ENCODE data around the gene RSPH1. TPM values are rescaled to one million over a fixed set of nuclear protein-coding genes. Genes with fewer than 3 reads are reported as not detected.

Gene RSPH1
- polyA plus RNA-seq, 1 experiment = not detected

DNA sequence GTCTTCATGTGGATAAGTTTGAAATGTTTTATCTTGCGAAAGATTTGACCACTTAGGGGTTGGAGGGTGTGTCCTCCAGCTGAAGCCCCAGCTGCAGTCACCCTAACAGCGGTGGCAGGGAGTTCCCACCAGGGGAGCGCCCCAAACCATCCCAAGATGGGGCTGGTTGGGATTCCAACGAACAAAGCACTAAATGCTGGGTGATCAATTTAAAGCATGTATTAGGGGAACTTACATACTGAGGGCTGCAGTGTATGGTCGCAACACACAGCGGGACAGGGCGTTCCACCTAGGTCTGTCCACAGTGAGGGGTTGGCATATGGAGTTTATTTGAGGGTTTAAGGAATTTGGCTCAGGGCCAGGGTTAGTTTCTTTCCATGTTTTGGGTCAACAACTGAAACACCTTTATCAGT is 43.9 kb upstream of the RSPH1 start:
- TF ChIP-seq CTCF (IDR thresholded peaks at IDR 0.05; ENCODE audit: low read depth, low read length) = no peak
- CTCF ChIA-PET = no interaction called here
- Histone ChIP-seq H3K27ac (ENCODE audit: low read depth, low read length) (no peak overlapping the region), H3K27me3 (ENCODE audit: control insufficient read depth, insufficient read depth, low read length) (peaks cover 6% of the 10 kb centered on the region), H3K9me3 (ENCODE audit: control insufficient read depth, insufficient read depth, low read length) (no peaks in the 10 kb centered on the region), H3K4me3 (ENCODE audit: low read depth, low read length) (no peak overlapping the region)
- DNase-seq (ENCODE audit: low read depth, low spot score) = no peak
- POLR2A ChIA-PET = no interaction called here

GRCh38 chr21:42539342-42539741 is 43.3 kb upstream of the RSPH1 start:
- no peak for DNase-seq (ENCODE audit: low read depth, low spot score)
- TF ChIP-seq CTCF (IDR thresholded peaks at IDR 0.05; ENCODE audit: low read depth, low read length) = no peak
- no peak overlapping the region for H3K27ac ChIP-seq (ENCODE audit: low read depth, low read length)
- H3K27me3 ChIP-seq (ENCODE audit: control insufficient read depth, insufficient read depth, low read length) = peaks cover 6% of the 10 kb centered on the region
- CTCF ChIA-PET = no interaction called here
- H3K4me3 ChIP-seq (ENCODE audit: low read depth, low read length) = no peak overlapping the region
- no peaks in the 10 kb centered on the region for H3K9me3 ChIP-seq (ENCODE audit: control insufficient read depth, insufficient read depth, low read length)
- POLR2A ChIA-PET = no interaction called here

DNA sequence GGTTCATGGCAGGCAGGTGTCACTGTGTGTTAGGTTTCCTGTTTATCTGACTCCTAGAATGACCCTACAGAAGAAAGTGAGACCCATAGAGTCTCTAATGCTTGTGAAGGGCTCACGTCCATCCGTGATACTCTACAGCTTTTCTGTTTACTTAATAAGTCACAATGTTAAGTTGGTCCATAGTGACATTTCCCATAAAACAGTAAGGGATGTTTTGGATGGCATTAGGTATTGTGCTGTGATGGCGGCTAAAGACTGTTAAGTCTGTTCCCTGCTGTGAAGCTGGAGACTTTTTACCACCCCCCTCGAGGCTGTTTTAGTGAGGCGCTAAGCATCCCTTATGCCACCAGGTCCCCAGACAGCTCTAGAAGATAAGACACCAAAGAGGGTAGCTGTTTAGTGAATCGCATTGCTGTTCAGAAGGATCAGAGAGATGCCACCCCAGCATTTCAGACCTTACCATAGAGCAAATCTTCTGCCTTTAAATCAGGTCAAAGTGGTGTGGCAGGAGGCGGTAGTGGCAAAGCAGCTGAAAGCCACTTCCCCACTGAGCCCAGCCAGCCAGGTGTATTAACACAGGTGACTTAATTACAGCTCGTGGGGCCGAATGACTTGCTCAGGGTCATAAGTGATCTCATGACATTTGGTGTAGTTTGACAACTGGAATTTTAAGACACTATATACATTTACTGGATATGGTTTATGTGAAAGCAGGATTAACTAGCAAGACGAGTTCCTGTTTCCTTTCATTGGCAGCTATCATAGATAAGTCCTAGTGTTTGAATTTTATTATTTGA is 42.7 kb upstream of the RSPH1 start:
- TF ChIP-seq CTCF (IDR thresholded peaks at IDR 0.05; ENCODE audit: low read depth, low read length) = no peak
- DNase-seq (ENCODE audit: low read depth, low spot score) = no peak
- Histone ChIP-seq H3K27ac (ENCODE audit: low read depth, low read length) (no peak overlapping the region), H3K27me3 (ENCODE audit: control insufficient read depth, insufficient read depth, low read length) (peaks cover 6% of the 10 kb centered on the region), H3K4me3 (ENCODE audit: low read depth, low read length) (no peak overlapping the region), H3K9me3 (ENCODE audit: control insufficient read depth, insufficient read depth, low read length) (no peaks in the 10 kb centered on the region)
- CTCF ChIA-PET = no interaction called here
- POLR2A ChIA-PET = no interaction called here

DNA sequence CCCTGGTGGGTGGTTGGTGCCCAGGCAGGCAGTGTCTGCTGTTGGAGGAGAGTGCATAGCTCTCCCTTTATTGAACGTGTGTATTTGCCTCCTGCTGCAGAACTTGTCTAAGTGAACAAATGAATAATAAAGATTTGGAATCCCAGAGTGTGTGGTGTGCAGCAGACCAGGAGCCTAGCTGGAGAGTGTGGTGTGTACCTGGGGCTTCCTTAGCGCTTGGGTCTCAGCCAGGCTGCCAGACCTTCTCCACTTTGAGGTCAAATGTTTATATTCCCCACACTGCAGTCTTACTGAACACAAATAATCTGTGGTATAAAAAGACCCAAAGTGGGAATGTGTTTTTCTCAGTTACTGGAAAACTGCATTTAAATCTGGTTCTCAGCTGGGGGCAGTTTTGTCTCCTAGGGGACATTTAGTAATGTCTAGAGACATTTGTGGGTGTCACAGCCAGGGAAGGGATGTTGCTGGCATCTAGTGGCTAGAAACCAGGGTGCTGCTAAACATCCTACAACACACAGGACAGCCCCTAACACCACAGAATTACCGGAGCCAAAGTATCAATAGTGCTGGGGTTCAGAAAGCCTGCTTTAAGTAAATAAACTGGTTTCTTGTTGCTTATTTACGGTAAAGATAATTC is 41.2 kb upstream of the RSPH1 start:
- TF ChIP-seq CTCF (IDR thresholded peaks at IDR 0.05; ENCODE audit: low read depth, low read length) = no peak
- DNase-seq (ENCODE audit: low read depth, low spot score) = no peak
- POLR2A ChIA-PET = no interaction called here
- Histone ChIP-seq H3K27me3 (ENCODE audit: control insufficient read depth, insufficient read depth, low read length) (peaks cover 10% of the 10 kb centered on the region), H3K4me3 (ENCODE audit: low read depth, low read length) (no peak overlapping the region), H3K27ac (ENCODE audit: low read depth, low read length) (no peak overlapping the region), H3K9me3 (ENCODE audit: control insufficient read depth, insufficient read depth, low read length) (no peaks in the 10 kb centered on the region)
- CTCF ChIA-PET = no interaction called here

- no peak overlapping the region for H3K27ac ChIP-seq (ENCODE audit: low read depth, low read length)
- H3K9me3 ChIP-seq (ENCODE audit: control insufficient read depth, insufficient read depth, low read length) = no peaks in the 10 kb centered on the region
- H3K4me3 ChIP-seq (ENCODE audit: low read depth, low read length) = no peak overlapping the region
- ChIA-PET POLR2A (no interaction called here), CTCF (no interaction called here)
- TF ChIP-seq CTCF (IDR thresholded peaks at IDR 0.05; ENCODE audit: low read depth, low read length) = no peak
- DNase-seq (ENCODE audit: low read depth, low spot score) = no peak
- peaks cover 10% of the 10 kb centered on the region for H3K27me3 ChIP-seq (ENCODE audit: control insufficient read depth, insufficient read depth, low read length)
Measured at GRCh38 chr21:42536601-42537000, 40.6 kb upstream of the RSPH1 start.
